Breast epithelium (tissue), 4 donors: ENCODE measurements around the gene MRPS27. TPM values are rescaled to one million over a fixed set of nuclear protein-coding genes. Genes with fewer than 3 reads are reported as not detected.

ENCODE experiments used
- DNase-seq, 2 donors: peaks; one replicate each; pipeline ENCODE4 v3.0.0-alpha.2; 2019; ENCODE audit warnings: low spot score in 2 of 2
- H3K27ac ChIP-seq, 2 donors: fragments of 200-600 bp; sonication (generic) in 1 of 2; one replicate each; pipeline ENCODE4 v1.5.1; 2016 to 2019; ENCODE audit warnings: mild to moderate bottlenecking in 1 of 2
- H3K27me3 ChIP-seq, 2 donors: fragments of 200-600 bp; sonication (generic) in 1 of 2; one replicate each; pipeline versions ENCODE4 v1.5.1 to v1.6.0; 2017 to 2019; ENCODE audit warnings: control low read depth in 1 of 2, mild to moderate bottlenecking in 1 of 2
- H3K36me3 ChIP-seq: fragments of 200-600 bp; one replicate; pipeline ENCODE4 v1.5.1; 2019
- H3K4me1 ChIP-seq, 2 donors: fragments of 200-600 bp; sonication (generic); one replicate each; pipeline ENCODE4 v1.5.1; 2016 to 2019; ENCODE audit warnings: control low read depth in 1 of 2
- H3K4me3 ChIP-seq, 3 donors: fragments of 200-600 bp; sonication (generic); 1 replicate in 2 of 3; 2 replicates in 1 of 3; pipeline ENCODE4 v1.5.1; 2016 to 2019; ENCODE audit warnings: mild to moderate bottlenecking in 3 of 3, moderate library complexity in 2 of 3
- H3K9me3 ChIP-seq, 2 donors: fragments of 200-600 bp; sonication (generic) in 1 of 2; one replicate each; pipeline ENCODE4 v1.5.1; 2016 to 2019; ENCODE audit warnings: control low read depth in 1 of 2
- POLR2A ChIP-seq: fragments of 450-650 bp; IDR thresholded peaks from one replicate; pipeline ENCODE4 v1.6.1; 2016; ENCODE audit warnings: antibody characterized with exemption, mild to moderate bottlenecking, moderate library complexity
- POLR2AphosphoS5 ChIP-seq, 3 donors: sonication (generic); formaldehyde crosslinking; IDR thresholded peaks; one replicate each; pipeline ENCODE4 v1.6.1; 2017; ENCODE audit warnings: antibody characterized with exemption in 3 of 3
- intact Hi-C: fragments of 100-400 bp; cut with DNase I; formaldehyde crosslinking; loops from one replicate; pipeline ENCODE4 v1.15.1; 2023; ENCODE audit warnings: low total_unique reads
- total RNA-seq, 3 donors: library from RNA; depleted of rRNA; stranded (reverse); fragments of >200 nt; gene quantifications; one replicate each; pipeline ENCODE4 v1.1.0, GENCODE V29; 2016
- TF ChIP-seq, protein P1 (sequence below), 3 donors: fragments of 450-650 bp; IDR thresholded peaks; one replicate each; pipeline ENCODE4 v1.5.1; 2016 to 2017; ENCODE audit warnings: antibody characterized with exemption in 3 of 3, mild to moderate bottlenecking in 3 of 3, moderate library complexity in 3 of 3

The MRPS27 gene
- total RNA-seq, 3 donors from 2014 or later, result 47.8 to 71.3 (median 51.8) TPM

DNA sequence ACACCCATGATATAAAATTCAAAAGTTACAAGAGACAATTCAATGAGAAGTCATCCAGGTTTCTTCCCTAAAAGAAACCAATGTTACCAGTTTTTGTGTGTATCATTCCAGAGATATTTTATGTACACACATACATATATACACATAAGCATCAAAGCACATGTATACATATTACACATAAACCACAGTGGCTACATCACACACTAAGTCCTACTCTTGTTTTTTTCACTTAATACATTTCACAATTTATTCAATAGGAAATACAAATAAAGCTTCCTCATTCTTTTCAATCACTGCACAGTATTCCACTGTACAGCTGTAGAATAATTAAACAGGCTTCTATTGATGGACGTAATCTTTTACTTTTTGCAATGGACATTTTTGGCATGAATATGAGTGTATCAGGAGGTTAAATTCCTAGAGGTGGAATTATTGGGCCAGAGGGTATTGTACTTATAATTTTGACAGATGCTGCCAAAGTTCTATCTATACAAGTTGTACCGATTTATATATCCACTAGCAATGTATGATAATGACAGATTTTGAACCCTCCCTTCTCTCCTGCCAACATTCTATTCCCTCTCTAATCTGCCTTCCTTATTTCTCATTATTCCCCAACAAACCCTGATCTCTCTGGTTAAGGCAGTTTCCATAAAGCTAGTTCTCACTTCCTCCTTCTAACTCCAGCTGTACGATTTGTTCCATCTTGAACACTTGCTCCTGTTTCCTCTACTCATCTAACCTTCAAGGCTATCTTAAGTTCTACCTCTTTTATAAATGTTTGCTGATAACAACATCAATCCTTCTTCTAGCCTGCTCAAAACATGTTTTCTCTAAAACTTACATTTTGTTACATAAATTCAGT lies 35.2 kb downstream of the MRPS27 start:
- H3K36me3 ChIP-seq, result no peaks in the 10 kb centered on the region
- intact Hi-C loops, result no loop called here
- TF ChIP-seq, protein P1, sequence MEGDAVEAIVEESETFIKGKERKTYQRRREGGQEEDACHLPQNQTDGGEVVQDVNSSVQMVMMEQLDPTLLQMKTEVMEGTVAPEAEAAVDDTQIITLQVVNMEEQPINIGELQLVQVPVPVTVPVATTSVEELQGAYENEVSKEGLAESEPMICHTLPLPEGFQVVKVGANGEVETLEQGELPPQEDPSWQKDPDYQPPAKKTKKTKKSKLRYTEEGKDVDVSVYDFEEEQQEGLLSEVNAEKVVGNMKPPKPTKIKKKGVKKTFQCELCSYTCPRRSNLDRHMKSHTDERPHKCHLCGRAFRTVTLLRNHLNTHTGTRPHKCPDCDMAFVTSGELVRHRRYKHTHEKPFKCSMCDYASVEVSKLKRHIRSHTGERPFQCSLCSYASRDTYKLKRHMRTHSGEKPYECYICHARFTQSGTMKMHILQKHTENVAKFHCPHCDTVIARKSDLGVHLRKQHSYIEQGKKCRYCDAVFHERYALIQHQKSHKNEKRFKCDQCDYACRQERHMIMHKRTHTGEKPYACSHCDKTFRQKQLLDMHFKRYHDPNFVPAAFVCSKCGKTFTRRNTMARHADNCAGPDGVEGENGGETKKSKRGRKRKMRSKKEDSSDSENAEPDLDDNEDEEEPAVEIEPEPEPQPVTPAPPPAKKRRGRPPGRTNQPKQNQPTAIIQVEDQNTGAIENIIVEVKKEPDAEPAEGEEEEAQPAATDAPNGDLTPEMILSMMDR (IDR thresholded peaks at IDR 0.05), result no peak
- TF ChIP-seq POLR2AphosphoS5 (IDR thresholded peaks at IDR 0.05) (no peak), POLR2A (no peak)
- peaks cover 0 to 4% of the 10 kb centered on the region in 2 donors for H3K4me1 ChIP-seq
- no peak for DNase-seq
- no peak overlapping the region for H3K4me3 ChIP-seq
- no peak overlapping the region for H3K27ac ChIP-seq
- no peaks in the 10 kb centered on the region for H3K9me3 ChIP-seq
- H3K27me3 ChIP-seq, result no peaks in the 10 kb centered on the region

DNA sequence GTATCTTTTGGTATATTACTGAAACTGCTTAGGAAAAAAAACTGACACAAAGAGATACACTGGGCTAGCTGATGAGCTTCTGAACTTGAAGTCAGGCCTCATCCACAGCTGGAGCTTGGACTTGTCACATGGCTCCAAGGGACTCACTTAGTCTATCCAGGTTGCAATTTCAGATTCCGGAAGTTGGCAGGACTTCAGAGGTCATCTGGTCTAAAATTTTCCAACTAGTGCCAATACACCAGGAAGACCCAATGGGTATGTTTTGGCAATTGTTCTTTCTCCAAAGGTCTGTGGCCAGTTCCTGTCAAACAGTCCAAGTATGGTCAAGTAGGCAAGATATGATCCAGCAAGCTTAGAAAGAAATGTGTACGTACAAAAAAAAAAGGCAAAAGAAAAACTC lies 36.7 kb downstream of the MRPS27 start:
- H3K27me3 ChIP-seq, result no peaks in the 10 kb centered on the region
- H3K36me3 ChIP-seq, result no peaks in the 10 kb centered on the region
- intact Hi-C loops, result no loop called here
- peaks cover 0 to 4% of the 10 kb centered on the region in 2 donors for H3K4me1 ChIP-seq
- TF ChIP-seq POLR2A (no peak), POLR2AphosphoS5 (IDR thresholded peaks at IDR 0.05) (no peak)
- TF ChIP-seq, protein P1 (IDR thresholded peaks at IDR 0.05), result no peak
- H3K9me3 ChIP-seq, result no peaks in the 10 kb centered on the region
- H3K27ac ChIP-seq, result peak overlapping the region; percentile 30 to 46
- H3K4me3 ChIP-seq, result no peak overlapping the region
- DNase-seq, result no peak

DNA sequence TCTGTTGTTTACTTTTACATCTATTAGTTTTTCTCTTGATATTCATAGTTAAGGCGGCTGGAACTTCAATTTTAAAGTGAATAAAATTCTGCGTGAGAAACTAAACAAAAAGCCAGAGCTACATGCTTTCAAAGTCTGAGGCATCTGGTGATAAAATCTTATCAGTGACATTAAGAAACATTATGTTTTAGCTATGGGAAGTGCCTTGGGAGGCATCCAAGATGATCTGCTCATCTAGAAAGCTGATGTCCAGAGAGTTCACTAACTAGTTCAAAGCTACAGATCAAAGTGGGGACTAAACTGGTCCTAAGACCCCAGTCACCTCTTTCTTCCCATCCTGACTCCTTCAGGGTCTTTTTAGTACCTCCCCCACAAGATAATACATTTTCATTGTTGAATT lies 37.2 kb downstream of the MRPS27 start:
- Histone ChIP-seq H3K4me1 (peaks cover 0 to 4% of the 10 kb centered on the region in 2 donors), H3K4me3 (no peak overlapping the region), H3K9me3 (no peaks in the 10 kb centered on the region), H3K36me3 (no peaks in the 10 kb centered on the region), H3K27me3 (no peaks in the 10 kb centered on the region), H3K27ac (peak overlapping the region; percentile 30 to 46)
- intact Hi-C loops, result no loop called here
- TF ChIP-seq POLR2AphosphoS5 (IDR thresholded peaks at IDR 0.05) (no peak), POLR2A (no peak)
- TF ChIP-seq, protein P1 (IDR thresholded peaks at IDR 0.05), result no peak
- DNase-seq, result no peak

DNA sequence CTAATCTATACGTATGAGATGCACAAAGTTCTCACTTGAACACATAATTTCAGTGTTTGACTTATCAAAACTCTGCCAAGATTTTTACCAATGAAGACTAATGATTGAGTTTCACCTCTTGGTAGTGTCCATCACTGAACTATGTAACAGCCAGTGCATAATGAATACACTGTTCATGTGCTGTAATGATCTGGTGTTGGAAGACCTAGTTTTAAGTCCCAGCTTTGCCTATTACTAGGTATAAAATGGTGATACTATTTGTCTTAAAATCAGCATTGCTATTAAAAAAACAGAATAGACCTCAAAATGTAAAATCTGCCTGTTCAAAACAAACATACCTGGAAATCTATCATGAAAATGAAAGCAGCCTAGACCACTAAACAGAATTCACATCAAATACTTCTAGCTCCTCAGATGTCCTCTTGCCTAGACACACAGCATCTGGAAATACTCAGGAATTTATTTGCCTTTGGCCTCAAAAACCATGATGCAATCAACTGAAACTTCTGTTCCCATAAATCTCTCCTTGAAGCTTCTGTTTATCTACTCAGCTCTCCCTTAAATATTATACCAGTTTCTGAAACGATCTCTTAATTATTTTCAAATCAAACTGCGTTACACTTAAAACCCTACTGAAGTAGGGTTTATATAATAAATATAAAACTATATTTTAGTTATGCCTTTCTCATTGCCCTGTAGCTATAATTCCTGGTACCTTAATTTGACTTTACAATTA lies 38.1 kb downstream of the MRPS27 start:
- TF ChIP-seq, protein P1 (IDR thresholded peaks at IDR 0.05), result no peak
- no peak for TF ChIP-seq POLR2AphosphoS5 (IDR thresholded peaks at IDR 0.05)
- H3K36me3 ChIP-seq, result no peaks in the 10 kb centered on the region
- H3K27me3 ChIP-seq, result no peaks in the 10 kb centered on the region
- DNase-seq, result no peak
- H3K4me1 ChIP-seq, result peaks cover 0 to 4% of the 10 kb centered on the region in 2 donors
- peak overlapping the region; percentile 10 to 46 for H3K27ac ChIP-seq
- intact Hi-C loops, result no loop called here
- H3K4me3 ChIP-seq, result no peak overlapping the region
- no peaks in the 10 kb centered on the region for H3K9me3 ChIP-seq

DNA sequence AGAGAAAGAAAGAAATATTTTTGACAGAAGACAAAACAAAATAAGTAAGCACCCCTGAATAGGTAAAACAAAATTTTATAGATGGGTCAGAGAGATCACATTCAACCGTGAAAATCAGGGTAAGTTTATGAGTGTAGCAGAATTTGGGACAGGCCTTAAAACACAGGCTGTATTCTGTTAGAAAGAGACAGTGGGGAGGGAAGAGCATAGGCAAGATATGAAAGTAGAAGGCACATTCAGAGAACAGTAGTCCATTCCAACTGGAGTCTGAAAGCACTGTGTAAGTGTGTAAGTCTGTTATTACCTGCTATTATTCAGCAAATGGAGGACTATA lies 38.6 kb downstream of the MRPS27 start:
- TF ChIP-seq POLR2A, result no peak
- Histone ChIP-seq H3K36me3 (no peaks in the 10 kb centered on the region), H3K4me1 (peaks cover 0 to 4% of the 10 kb centered on the region in 2 donors), H3K9me3 (no peaks in the 10 kb centered on the region), H3K27ac (peak overlapping the region in 1 of 2 donors; percentile 10), H3K4me3 (no peak overlapping the region), H3K27me3 (no peaks in the 10 kb centered on the region)
- intact Hi-C loops, result no loop called here
- no peak for DNase-seq
